SK-N-MC (cell line): ENCODE data around the gene ZMYND8.
A peak's percentile ranks its signal among the peaks of the same experiment; 100 is the strongest.

Experiments
- DNase-seq: peaks from one replicate; pipeline ENCODE4 v3.0.0-alpha.2; 2011; ENCODE audit warnings: low read depth, low spot score
- H3K27ac ChIP-seq: fragments of 200-600 bp; sonication (generic); 2 replicates; pipeline ENCODE4 v1.5.1; 2016; ENCODE audit warnings: mixed run types
- H3K36me3 ChIP-seq: fragments of 200-600 bp; sonication (generic); 2 replicates; pipeline ENCODE4 v1.6.1; 2017; ENCODE audit warnings: antibody characterized with exemption, low read length, mixed read lengths; ENCODE audit not compliant: insufficient read depth
- H3K4me3 ChIP-seq: fragments of 200-600 bp; sonication (generic); 2 replicates; pipeline ENCODE4 v1.5.1; 2016
- H3K9ac ChIP-seq: fragments of 200-600 bp; sonication (generic); 2 replicates; pipeline ENCODE4 v1.8.0; 2017; ENCODE audit warnings: mixed run types, mixed read lengths; ENCODE audit not compliant: insufficient read length
- H3K9me3 ChIP-seq: fragments of 200-600 bp; sonication (generic); 2 replicates; pipeline ENCODE4 v1.6.1; 2017; ENCODE audit warnings: low read depth, mild to moderate bottlenecking, antibody characterized with exemption, low read length, moderate library complexity, mixed read lengths
- EZH2 ChIP-seq: fragments of 200-600 bp; sonication (generic); IDR thresholded peaks from one replicate; pipeline ENCODE4 v1.6.1; 2017; ENCODE audit warnings: antibody characterized with exemption
- FOXP2 ChIP-seq: optimal IDR thresholded peaks from 2 replicates; pipeline ENCODE3; 2011; ENCODE audit warnings: mild to moderate bottlenecking, moderate library complexity; ENCODE audit not compliant: insufficient read depth; ENCODE audit errors: extremely low read length, control extremely low read depth
- POLR2AphosphoS5 ChIP-seq: IDR thresholded peaks from 2 replicates; pipeline ENCODE4 v1.6.1; 2012; ENCODE audit warnings: mild to moderate bottlenecking, low read depth, low read length, borderline replicate concordance

The ZMYND8 gene

DNA sequence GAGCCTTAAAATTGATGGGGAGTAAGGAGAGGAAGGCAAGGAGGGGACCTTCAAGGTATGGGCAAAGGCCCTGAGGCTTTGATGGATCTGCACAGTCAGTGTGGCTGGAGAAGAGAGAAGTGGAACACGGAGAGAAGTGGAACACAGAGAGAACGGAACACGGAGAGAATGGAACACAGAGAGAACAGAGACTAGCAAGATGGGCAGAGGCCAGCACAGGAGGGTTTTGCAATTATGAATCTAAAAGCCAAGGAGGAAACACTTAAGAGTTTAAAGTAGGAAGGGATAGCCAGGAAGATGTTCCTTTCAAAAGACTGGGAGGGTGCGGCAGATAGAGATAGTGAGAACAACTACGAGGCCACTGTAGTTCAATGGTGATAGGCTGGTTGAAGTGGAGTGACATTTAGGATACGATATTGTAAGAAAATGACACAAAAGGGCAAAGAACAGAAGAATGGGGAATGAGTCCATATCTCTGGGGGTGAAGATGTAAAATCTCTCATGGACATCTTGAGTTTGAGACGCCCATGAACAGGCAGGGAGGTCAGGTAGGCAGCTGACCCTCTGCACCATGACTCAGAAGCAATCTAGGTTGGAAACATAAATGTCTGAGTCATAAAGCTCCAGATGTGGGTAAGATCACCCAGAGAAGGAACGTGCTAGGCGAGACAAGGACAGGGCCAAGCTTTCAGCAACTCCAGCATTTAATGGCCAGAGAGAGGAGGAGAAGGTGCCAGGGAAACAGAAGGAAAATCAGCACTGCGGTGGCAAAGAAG lies 25.4 kb downstream of the ZMYND8 start:
- Histone ChIP-seq H3K9me3 (no peaks in the 10 kb centered on the region), H3K27ac (no peak overlapping the region), H3K36me3 (peaks cover 8% of the 10 kb centered on the region; the same call in 1 of the 2 replicates), H3K9ac (no peak overlapping the region), H3K4me3 (no peak overlapping the region)
- TF ChIP-seq EZH2 (no peak), FOXP2 (no peak), POLR2AphosphoS5 (no peak)
- DNase-seq, result no peak

GRCh38 chr20:47330071-47330470 lies 26.4 kb downstream of the ZMYND8 start:
- Histone ChIP-seq H3K36me3 (peaks cover 5% of the 10 kb centered on the region; the same call in 1 of the 2 replicates), H3K27ac (no peak overlapping the region), H3K9ac (no peak overlapping the region), H3K9me3 (no peaks in the 10 kb centered on the region), H3K4me3 (no peak overlapping the region)
- TF ChIP-seq POLR2AphosphoS5, result no peak
- TF ChIP-seq FOXP2, result no peak
- TF ChIP-seq EZH2, result no peak
- no peak for DNase-seq

DNA sequence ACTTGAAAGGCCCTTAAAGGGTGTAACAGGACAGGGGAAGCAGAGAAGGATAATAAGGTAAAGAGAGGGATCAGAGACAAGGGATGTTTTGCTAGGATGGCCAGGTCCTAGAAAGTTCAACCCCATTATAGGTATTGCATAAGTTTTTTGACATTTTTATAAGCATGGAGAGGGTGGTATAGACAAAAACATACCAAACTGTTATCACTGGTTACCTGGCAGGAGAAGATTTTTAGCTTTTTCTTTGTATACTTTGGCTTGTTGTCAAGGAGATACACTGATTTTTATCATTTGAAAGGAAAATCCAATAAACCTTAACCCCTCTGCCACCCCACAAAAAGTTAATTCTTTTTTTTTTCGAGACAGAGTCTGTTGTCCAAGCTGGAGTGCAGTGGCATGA lies 28.4 kb downstream of the ZMYND8 start:
- DNase-seq, result no peak
- H3K27ac ChIP-seq, result no peak overlapping the region
- no peak for TF ChIP-seq FOXP2
- no peak for TF ChIP-seq POLR2AphosphoS5
- TF ChIP-seq EZH2, result no peak
- no peak overlapping the region for H3K9ac ChIP-seq
- H3K9me3 ChIP-seq, result no peaks in the 10 kb centered on the region
- H3K36me3 ChIP-seq, result 0 out of 2 replicates have a peak, but pooled peaks cover 3% of the 10 kb centered on the region
- no peak overlapping the region for H3K4me3 ChIP-seq

DNA sequence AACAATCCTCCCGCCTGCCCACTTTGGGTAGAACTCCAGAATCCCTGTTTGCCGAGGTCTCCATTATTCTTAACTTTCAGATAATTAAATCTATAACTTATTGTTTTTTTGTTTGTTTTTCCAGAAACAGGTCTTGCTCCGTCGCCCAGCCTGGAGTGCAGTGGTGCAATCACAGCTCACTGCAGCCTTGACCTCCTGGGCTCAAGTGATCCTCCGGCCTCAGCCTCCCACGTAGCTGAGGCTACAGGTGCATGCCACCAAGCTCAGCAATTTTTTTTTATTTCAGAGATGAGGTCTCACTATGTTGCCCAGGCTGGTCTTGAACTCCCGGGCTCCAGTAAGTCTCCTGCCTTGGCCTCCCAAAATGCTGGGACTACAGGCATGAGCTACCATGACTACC lies 28.8 kb downstream of the ZMYND8 start:
- TF ChIP-seq EZH2, result no peak
- no peak for TF ChIP-seq POLR2AphosphoS5
- no peak for TF ChIP-seq FOXP2
- Histone ChIP-seq H3K4me3 (no peak overlapping the region), H3K9me3 (no peaks in the 10 kb centered on the region), H3K27ac (no peak overlapping the region), H3K9ac (no peak overlapping the region), H3K36me3 (0 out of 2 replicates have a peak, but pooled peaks cover under 1% of the 10 kb centered on the region)
- no peak for DNase-seq

DNA sequence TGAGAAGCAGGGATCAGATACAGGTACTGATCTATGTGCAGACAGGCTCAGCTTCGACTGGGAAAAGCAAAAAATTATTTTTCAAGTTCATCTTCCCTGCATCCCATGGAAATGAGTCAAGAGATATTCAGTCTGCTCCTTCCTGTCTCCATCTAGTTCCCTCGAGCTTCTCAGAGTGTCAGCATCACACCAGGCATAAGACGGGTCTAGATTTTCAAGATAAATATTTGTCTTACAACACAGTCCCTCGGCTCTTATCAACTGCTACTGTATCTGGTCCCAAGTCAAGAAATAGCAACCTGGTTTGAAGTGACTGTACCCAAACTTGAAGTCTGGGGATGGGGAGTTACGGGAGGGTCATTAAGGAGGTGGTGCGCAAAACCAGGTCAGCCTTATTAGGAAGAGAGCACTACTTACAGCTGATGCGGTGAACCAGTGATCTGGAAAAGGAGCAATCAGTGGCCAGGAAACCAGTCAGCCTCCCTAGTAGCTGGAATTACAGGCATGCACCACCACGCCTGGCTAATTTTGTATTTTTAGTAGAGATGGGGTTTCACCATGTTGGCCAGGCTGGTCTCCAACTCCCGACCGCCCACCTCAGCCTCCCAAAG lies 29.7 kb downstream of the ZMYND8 start:
- DNase-seq, result no peak
- Histone ChIP-seq H3K36me3 (no peaks in the 10 kb centered on the region), H3K9ac (no peak overlapping the region)

GRCh38 chr20:47325242-47325641 lies 31.3 kb downstream of the ZMYND8 start:
- no peak overlapping the region for H3K27ac ChIP-seq
- no peak for DNase-seq
- H3K36me3 ChIP-seq, result no peaks in the 10 kb centered on the region
- H3K9me3 ChIP-seq, result no peaks in the 10 kb centered on the region
- no peak overlapping the region for H3K9ac ChIP-seq
- no peak for TF ChIP-seq POLR2AphosphoS5
- H3K4me3 ChIP-seq, result no peak overlapping the region

More for the DNA sequence above, 29.7 kb downstream of the ZMYND8 start:
- Histone ChIP-seq H3K27ac (no peak overlapping the region), H3K4me3 (no peak overlapping the region), H3K9me3 (no peaks in the 10 kb centered on the region)
- TF ChIP-seq EZH2, result no peak
- no peak for TF ChIP-seq POLR2AphosphoS5
- no peak for TF ChIP-seq FOXP2

DNA sequence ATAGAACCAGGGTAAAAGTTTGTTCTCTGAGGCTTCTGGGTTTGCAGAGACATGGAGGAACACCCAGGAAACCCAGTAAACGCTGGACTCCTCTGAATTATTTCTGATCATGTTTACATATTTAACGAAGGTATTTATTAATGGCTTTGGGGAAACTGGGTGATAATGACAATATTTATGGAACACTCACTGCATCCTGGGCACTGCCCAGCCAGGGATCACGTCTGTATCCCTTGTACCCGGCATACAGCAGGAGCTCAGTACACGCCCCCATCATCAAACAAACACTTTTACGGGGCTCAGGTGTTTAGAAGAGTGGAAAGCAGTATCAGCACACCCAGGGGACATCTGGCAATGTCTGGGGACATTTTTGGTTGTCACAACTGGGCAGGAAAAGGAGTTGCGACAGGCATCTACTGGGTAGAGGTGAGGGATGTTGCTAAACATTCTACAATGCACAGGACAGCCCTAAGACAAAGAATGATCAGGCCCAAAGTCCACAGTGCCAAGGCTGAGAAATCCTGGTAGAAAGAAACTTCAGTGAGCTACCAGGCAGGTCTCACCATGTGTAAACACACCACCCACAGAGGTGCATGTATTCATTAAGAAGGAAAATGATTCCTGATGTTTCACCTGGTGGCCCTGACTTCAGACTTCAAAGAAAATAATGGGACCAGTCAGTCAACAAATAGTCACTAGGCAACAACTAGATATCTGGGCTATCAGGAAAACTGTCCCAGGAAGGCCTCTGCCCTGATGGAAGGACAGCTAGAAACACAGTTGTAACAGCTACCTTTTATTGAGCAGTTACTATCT lies 35.3 kb downstream of the ZMYND8 start:
- Histone ChIP-seq H3K27ac (peak overlapping the region; percentile 97), H3K4me3 (no peak overlapping the region), H3K9ac (no peak overlapping the region), H3K36me3 (no peaks in the 10 kb centered on the region), H3K9me3 (no peaks in the 10 kb centered on the region)
- DNase-seq, result no peak
- TF ChIP-seq FOXP2 (no peak), POLR2AphosphoS5 (no peak), EZH2 (no peak)

- DNase-seq, result no peak
- H3K4me3 ChIP-seq, result peak overlapping the region; percentile 72
- TF ChIP-seq POLR2AphosphoS5 (no peak), FOXP2 (no peak), EZH2 (no peak)
- no peaks in the 10 kb centered on the region for H3K9me3 ChIP-seq
- peak overlapping the region; percentile 97 for H3K27ac ChIP-seq
- H3K36me3 ChIP-seq, result no peaks in the 10 kb centered on the region
- peak overlapping the region; percentile 71 for H3K9ac ChIP-seq
These were observed 36.8 kb downstream of the ZMYND8 start for GRCh38 chr20:47319517-47320252.
